GM19467 (cell line): Measurements from ENCODE around the gene OSTF1.

Source experiments
- ATAC-seq: cut with Tn5 transposase; IDR thresholded peaks from one replicate; pipeline ENCODE4 v1.9.1; 2021; ENCODE audit warnings: mild to moderate bottlenecking, moderate library complexity; ENCODE audit not compliant: unreplicated experiment

The OSTF1 gene

GRCh38 chr9:75087824-75088645 is at the start of gene OSTF1, which contains the start of gene NMRK1:
TSS of gene OSTF1 (plus strand) at chr9:75088514. CDS start at chr9:75088693, 179 bp downstream.
TSS of gene NMRK1 (minus strand) at chr9:75088155. CDS start at chr9:75083115, 5,040 bp downstream.
- peak; percentile 92 for ATAC-seq

GRCh38 chr9:75039009-75039408 is 49.3 kb upstream of the OSTF1 start:
- no peak for ATAC-seq

- no peak for ATAC-seq
Measured at GRCh38 chr9:75039801-75040200, 48.5 kb upstream of the OSTF1 start.

- no peak for ATAC-seq
Measured at GRCh38 chr9:75041041-75041440, 47.3 kb upstream of the OSTF1 start.

- ATAC-seq = no peak
Measured at GRCh38 chr9:75046725-75047345, 41.5 kb upstream of the OSTF1 start.

GRCh38 chr9:75047506-75047905 is 40.8 kb upstream of the OSTF1 start:
- ATAC-seq = no peak

GRCh38 chr9:75051285-75051684 is 37.0 kb upstream of the OSTF1 start:
- ATAC-seq = no peak

GRCh38 chr9:75053869-75054268 is 34.4 kb upstream of the OSTF1 start:
- peak; percentile 98 for ATAC-seq

- ATAC-seq = no peak
Measured at GRCh38 chr9:75054368-75055001, 33.8 kb upstream of the OSTF1 start.

- ATAC-seq = no peak
Measured at GRCh38 chr9:75061169-75061568, 27.1 kb upstream of the OSTF1 start.

- no peak for ATAC-seq
Measured at GRCh38 chr9:75063556-75064305, 24.6 kb upstream of the OSTF1 start.

GRCh38 chr9:75064307-75065025 is 23.8 kb upstream of the OSTF1 start:
- ATAC-seq = no peak

- no peak for ATAC-seq
Measured at GRCh38 chr9:75065510-75065909, 22.8 kb upstream of the OSTF1 start.

- no peak for ATAC-seq
Measured at GRCh38 chr9:75067894-75068293, 20.4 kb upstream of the OSTF1 start.

GRCh38 chr9:75069171-75069570 is 19.1 kb upstream of the OSTF1 start:
- no peak for ATAC-seq

GRCh38 chr9:75071530-75072122 is 16.7 kb upstream of the OSTF1 start:
- no peak for ATAC-seq

- ATAC-seq = no peak
Measured at GRCh38 chr9:75072895-75073294, 15.4 kb upstream of the OSTF1 start.

GRCh38 chr9:75081632-75082031 is 6.7 kb upstream of the OSTF1 start:
- no peak for ATAC-seq

GRCh38 chr9:75083188-75083970 is 4.9 kb upstream of the OSTF1 start:
- no peak for ATAC-seq
